K562 (cell line): ENCODE measurements around the gene TRAF3. TPM values are rescaled to one million over a fixed set of nuclear protein-coding genes. Genes with fewer than 3 reads are reported as not detected.

Experiments
- BRD9 ChIP-seq: fragments of 450-650 bp; IDR thresholded peaks from 2 replicates; pipeline ENCODE4 v1.6.1; 2018; ENCODE audit warnings: low read depth; ENCODE audit not compliant: partially characterized antibody
- CSDE1 ChIP-seq, 2 experiments: fragments of 450-650 bp; IDR thresholded peaks; 2 replicates each; pipeline ENCODE4 v1.6.1; 2016; ENCODE audit warnings: mild to moderate bottlenecking in 1 of 2
- EP300 ChIP-seq: IDR thresholded peaks from 2 replicates; pipeline ENCODE4 v1.6.1; 2012; ENCODE audit warnings: low read length, improper control_type of control experiment
- FOXK2 ChIP-seq, 2 experiments: fragments of 450-650 bp; IDR thresholded peaks in 1 of 2; conservative IDR thresholded peaks in 1 of 2; 2 replicates each; pipeline ENCODE4 v1.6.1; 2016; ENCODE audit warnings: low read depth in 2 of 2, mild to moderate bottlenecking in 1 of 2
- HOXB6 ChIP-seq: fragments of 250-450 bp; sonication (Bioruptor Pico); IDR thresholded peaks from 2 replicates; pipeline ENCODE4 v1.5.1; 2022; ENCODE audit warnings: mild to moderate bottlenecking, borderline replicate concordance
- LARP7 ChIP-seq: fragments of 450-650 bp; IDR thresholded peaks from 2 replicates; pipeline ENCODE4 v1.6.1; 2016
- NBN ChIP-seq: fragments of 450-650 bp; IDR thresholded peaks from 2 replicates; pipeline ENCODE4 v1.6.1; 2016; ENCODE audit warnings: low read depth, mild to moderate bottlenecking
- NEUROD1 ChIP-seq: fragments of 150-350 bp; IDR thresholded peaks from 2 replicates; pipeline ENCODE4 v1.6.1; 2014; ENCODE audit warnings: borderline replicate concordance, low read length, low read depth; ENCODE audit not compliant: partially characterized antibody
- SIX5 ChIP-seq, 2 experiments: IDR thresholded peaks; 2 replicates each; pipeline ENCODE4 v1.6.1; 2011; ENCODE audit warnings: low read length in 2 of 2, borderline replicate concordance in 1 of 2, low read depth in 1 of 2, mild to moderate bottlenecking in 1 of 2, moderate library complexity in 1 of 2; ENCODE audit not compliant: insufficient read depth in 1 of 2
- WHSC1 ChIP-seq: IDR thresholded peaks from one replicate; pipeline ENCODE4 v1.6.1; 2012; ENCODE audit warnings: low read length, control low read depth, inconsistent platforms
- ZFX ChIP-seq: sonication (generic); formaldehyde crosslinking; IDR thresholded peaks from 2 replicates; pipeline ENCODE4 v1.8.0; 2022; ENCODE audit warnings: mild to moderate bottlenecking, missing genetic modification reagents, moderate library complexity
- ZNF644 ChIP-seq: fragments of 200-800 bp; sonication (Bioruptor generic); IDR thresholded peaks from 2 replicates; pipeline ENCODE4 v1.6.1; 2016; ENCODE audit warnings: low read depth, missing genetic modification characterization, missing compliant biosample characterization
- polyA plus RNA-seq, 8 experiments: library from polyadenylated mRNA; depleted of rRNA in 4 of 8; stranded (reverse) in 5 of 8; unstranded in 3 of 8; fragments of >200 nt; fragmentation: Nextera tagmentation in 2 of 8; fragmentation: Illumina TruSeq in 1 of 8; extraction: Ambion mirVana in 2 of 8; extraction: Trizol in 1 of 8; gene quantifications; 2 replicates each; pipeline versions ENCODE4 v1.2.1 to v1.2.3, GENCODE V29; 2011 to 2014; ENCODE audit warnings: inconsistent platforms in 1 of 8, missing spikeins in 1 of 8
- total RNA-seq, 7 experiments: library from RNA; depleted of rRNA in 6 of 7; stranded (reverse); fragments of >200 nt in 6 of 7; fragmentation: Illumina TruSeq in 2 of 7; extraction: Trizol in 2 of 7; gene quantifications; 2 replicates each; pipeline versions ENCODE4 v1.2.1 to v1.2.3, GENCODE V29; 2011 to 2021; ENCODE audit warnings: low replicate concordance in 1 of 7
- TF ChIP-seq, protein P1 (sequence below): fragments of 250-450 bp; sonication (Bioruptor Pico); IDR thresholded peaks from 2 replicates; pipeline ENCODE4 v1.8.0; 2022; ENCODE audit warnings: inconsistent platforms, mild to moderate bottlenecking, moderate library complexity, borderline replicate concordance
- TF ChIP-seq, protein P2 (sequence below), 2 experiments: fragments of 450-650 bp in 1 of 2; sonication (generic) in 1 of 2; formaldehyde crosslinking in 1 of 2; IDR thresholded peaks in 1 of 2; conservative IDR thresholded peaks in 1 of 2; 2 replicates each; pipeline versions ENCODE4 v1.6.1 to v1.8.1; 2016 to 2023; ENCODE audit warnings: mild to moderate bottlenecking in 2 of 2, moderate library complexity in 2 of 2, inconsistent platforms in 1 of 2, missing genetic modification reagents in 1 of 2
- TF ChIP-seq, protein P3 (sequence below): fragments of 250-450 bp; sonication (Bioruptor Pico); IDR thresholded peaks from 2 replicates; pipeline ENCODE4 v1.5.0; 2022; ENCODE audit warnings: mild to moderate bottlenecking

The TRAF3 gene
- total and polyA plus RNA-seq, 9 of the 15 experiments (the other 6 are each of a cell fraction or from before 2014, with no cell fraction given): 0.52 to 21.3 (median 9.9) TPM

DNA sequence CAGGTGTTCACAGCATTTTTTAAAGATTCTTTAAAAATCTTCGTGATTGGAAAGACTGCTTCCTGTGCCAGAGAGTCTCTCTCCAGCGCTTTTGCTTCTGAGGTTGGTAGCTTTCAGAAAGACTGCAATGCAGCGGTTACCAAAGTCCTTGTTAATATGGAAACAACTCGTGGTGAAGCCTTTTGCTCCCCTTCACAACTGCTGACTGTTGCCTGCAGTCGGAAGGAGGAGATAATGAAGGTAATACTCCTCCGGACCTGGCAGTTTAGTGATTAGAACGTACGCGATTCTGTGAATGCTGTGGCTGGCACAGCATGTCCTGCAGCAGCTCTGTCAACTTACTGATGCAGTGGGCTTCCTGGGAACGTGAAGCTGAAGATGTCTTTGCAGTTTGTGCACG is 50.9 kb downstream of the TRAF3 start (continued):
- TF ChIP-seq NEUROD1: no peak
- TF ChIP-seq, protein P1, sequence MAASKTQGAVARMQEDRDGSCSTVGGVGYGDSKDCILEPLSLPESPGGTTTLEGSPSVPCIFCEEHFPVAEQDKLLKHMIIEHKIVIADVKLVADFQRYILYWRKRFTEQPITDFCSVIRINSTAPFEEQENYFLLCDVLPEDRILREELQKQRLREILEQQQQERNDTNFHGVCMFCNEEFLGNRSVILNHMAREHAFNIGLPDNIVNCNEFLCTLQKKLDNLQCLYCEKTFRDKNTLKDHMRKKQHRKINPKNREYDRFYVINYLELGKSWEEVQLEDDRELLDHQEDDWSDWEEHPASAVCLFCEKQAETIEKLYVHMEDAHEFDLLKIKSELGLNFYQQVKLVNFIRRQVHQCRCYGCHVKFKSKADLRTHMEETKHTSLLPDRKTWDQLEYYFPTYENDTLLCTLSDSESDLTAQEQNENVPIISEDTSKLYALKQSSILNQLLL (CRISPR knock-in tag): no peak
- TF ChIP-seq, protein P2, sequence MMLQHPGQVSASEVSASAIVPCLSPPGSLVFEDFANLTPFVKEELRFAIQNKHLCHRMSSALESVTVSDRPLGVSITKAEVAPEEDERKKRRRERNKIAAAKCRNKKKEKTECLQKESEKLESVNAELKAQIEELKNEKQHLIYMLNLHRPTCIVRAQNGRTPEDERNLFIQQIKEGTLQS (IDR thresholded peaks at IDR 0.05): no peak
- TF ChIP-seq, protein P2 (CRISPR knock-in tag; conservative IDR thresholded peaks at IDR 0.05): no peak
- TF ChIP-seq NBN: no peak
- no peak for TF ChIP-seq ZFX (CRISPR knock-in tag)
- no peak for TF ChIP-seq LARP7
- no peak for TF ChIP-seq SIX5 (IDR thresholded peaks at IDR 0.05; ENCODE audit: borderline replicate concordance in 1 of 2, insufficient read depth in 1 of 2, low read depth in 1 of 2, low read length in 2 of 2)
- no peak for TF ChIP-seq FOXK2 (conservative IDR thresholded peaks at IDR 0.05 in 1 of 2, IDR thresholded peaks at IDR 0.05 in 1 of 2; ENCODE audit: low read depth in 2 of 2)
- TF ChIP-seq ZNF644 (tag): no peak
- no peak for TF ChIP-seq BRD9
- TF ChIP-seq EP300: peak; percentile 61; the same call in 1 of the 2 replicates
- TF ChIP-seq CSDE1 (IDR thresholded peaks at IDR 0.05): no peak
- TF ChIP-seq HOXB6: no peak
- TF ChIP-seq WHSC1: no peak
- TF ChIP-seq, protein P3, sequence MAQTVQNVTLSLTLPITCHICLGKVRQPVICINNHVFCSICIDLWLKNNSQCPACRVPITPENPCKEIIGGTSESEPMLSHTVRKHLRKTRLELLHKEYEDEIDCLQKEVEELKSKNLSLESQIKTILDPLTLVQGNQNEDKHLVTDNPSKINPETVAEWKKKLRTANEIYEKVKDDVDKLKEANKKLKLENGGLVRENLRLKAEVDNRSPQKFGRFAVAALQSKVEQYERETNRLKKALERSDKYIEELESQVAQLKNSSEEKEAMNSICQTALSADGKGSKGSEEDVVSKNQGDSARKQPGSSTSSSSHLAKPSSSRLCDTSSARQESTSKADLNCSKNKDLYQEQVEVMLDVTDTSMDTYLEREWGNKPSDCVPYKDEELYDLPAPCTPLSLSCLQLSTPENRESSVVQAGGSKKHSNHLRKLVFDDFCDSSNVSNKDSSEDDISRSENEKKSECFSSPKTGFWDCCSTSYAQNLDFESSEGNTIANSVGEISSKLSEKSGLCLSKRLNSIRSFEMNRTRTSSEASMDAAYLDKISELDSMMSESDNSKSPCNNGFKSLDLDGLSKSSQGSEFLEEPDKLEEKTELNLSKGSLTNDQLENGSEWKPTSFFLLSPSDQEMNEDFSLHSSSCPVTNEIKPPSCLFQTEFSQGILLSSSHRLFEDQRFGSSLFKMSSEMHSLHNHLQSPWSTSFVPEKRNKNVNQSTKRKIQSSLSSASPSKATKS (CRISPR knock-in tag): no peak
